ENCODE results near the gene TRIM27. TPM values are rescaled to one million over a fixed set of nuclear protein-coding genes. Genes with fewer than 3 reads are reported as not detected.

TRIM27 gene
- total RNA-seq, 2 donors from 2014 or later: 30.8 to 35.4 TPM

- no peak for DNase-seq (ENCODE audit: low spot score)
- intact Hi-C loops (cut with DNase I): no loop called here
Measured at GRCh38 chr6:28906669-28907068, 17.1 kb downstream of the TRIM27 start.

GRCh38 chr6:28903686-28904085, 20.1 kb downstream of the TRIM27 start:
- intact Hi-C loops (cut with DNase I): no loop called here
- no peak for DNase-seq (ENCODE audit: low spot score)

GRCh38 chr6:28901831-28902230, 22.0 kb downstream of the TRIM27 start:
- DNase-seq (ENCODE audit: low spot score): no peak
- intact Hi-C loops (cut with DNase I): no loop called here

GRCh38 chr6:28900577-28901256, 23.1 kb downstream of the TRIM27 start:
- intact Hi-C loops (cut with DNase I): no loop called here
- DNase-seq (ENCODE audit: low spot score): no peak

- DNase-seq (ENCODE audit: low spot score): no peak
- intact Hi-C loops (cut with DNase I): no loop called here
Measured at GRCh38 chr6:28898710-28898965, 25.1 kb downstream of the TRIM27 start.

GRCh38 chr6:28897369-28897745, 26.4 kb downstream of the TRIM27 start:
- intact Hi-C loops (cut with DNase I): no loop called here
- DNase-seq (ENCODE audit: low spot score): no peak

DNA sequence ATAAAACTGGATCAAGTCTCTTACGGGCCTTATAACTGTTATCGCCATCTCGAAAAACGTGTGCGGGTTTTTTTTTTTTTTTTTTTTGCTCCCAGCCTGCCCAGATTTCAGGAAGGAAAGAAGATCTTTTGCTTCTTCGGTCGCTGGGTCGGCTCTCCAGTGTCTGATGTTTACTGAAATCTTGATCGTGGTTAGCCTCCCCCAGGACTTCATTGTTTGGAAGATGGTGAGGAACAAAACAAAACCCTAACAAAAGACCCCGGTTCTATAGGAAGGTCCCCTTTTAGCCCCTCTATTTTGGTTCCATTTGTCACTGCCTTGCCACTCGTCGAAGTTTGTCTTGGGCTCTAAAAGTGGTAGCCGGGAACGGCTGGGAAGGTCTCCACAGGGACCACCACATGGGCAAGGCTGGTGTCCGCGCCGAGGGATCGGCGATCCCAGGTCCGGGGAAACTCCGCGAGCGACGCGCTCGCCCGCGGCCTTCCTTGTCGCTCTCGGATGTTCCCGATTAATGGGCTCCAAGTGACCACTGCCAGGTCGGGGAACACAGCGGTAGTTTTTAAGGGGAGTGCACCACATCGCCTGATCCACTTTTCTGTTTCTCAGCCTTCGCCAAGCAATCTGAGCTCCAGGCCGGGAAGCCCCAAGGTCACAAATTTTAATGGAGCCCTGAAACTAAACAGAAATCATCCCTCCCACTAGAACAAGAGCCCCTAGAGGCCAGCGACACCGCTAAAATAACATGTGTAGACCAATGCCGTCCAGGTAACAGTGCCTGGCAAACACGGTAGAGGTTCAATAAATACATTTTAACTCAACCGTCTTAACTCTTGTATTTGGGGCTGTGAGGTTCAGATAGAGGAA, 27.0 kb downstream of the TRIM27 start:
- intact Hi-C loops (cut with DNase I): no loop called here
- peak; percentile 84 for DNase-seq (ENCODE audit: low spot score)

DNA sequence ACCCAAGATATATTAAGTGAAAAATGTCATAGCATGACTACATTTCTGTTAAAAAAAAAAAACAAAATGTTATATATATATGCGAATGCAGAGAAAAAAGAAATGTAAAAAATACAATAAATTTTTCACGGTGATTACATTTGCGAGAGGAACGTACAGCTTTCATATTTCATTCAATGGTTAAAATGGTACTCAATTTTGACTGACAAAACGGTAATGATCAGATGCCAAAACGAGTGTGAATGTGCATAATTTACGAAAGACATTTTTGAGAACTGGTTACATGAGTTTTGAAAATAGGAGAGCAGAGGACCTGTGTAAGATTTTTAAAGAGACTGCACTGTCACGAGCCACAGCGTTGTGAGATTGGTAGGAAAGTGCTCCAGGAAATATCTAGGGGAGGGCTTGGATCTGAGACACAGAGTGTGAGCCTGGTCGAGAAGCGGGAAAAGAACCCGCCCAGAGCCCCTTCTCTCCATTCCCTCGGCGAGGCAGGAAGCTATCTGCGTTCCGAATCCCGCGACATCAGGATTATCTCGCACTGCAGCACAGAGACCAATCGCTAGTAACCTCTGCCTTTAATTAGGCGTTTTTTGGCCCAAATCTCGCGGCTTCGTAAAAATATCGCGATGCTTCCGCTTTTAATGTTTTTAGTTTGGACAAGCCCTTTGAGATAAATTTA, 28.5 kb downstream of the TRIM27 start:
- intact Hi-C loops (cut with DNase I): no loop called here
- peak; percentile 96 for DNase-seq (ENCODE audit: low spot score)

DNA sequence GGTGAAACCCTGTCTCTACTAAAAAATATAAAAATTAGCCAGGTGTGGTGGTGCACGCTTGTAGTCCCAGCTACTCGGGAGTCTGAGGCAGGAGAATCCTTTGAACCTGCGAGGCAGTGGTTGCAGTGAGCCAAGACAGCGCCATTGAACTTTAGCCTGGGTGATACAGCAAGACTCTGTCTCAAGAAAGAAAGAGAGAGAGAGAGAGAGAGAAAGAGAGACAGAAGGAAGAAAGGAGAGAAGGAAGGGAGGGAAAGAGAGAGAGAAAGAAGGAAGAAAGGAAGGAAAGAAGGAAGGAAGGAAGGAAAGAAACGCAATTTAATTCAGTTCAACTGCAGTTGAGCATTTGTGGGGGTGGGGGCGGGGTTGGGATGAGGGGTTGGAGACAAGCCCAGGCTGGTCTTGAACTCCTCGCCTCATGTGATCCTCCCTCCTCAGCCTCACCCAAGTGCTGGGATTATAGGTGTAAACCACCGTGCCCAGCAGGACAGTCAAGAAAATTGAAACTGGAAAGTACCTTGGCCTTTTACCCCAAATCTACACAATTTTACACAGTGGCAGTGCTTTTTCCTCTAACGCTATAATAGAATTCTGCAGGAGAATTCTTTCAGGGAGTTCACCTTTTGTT, 30.5 kb downstream of the TRIM27 start:
- intact Hi-C loops (cut with DNase I): no loop called here
- DNase-seq (ENCODE audit: low spot score): no peak

DNA sequence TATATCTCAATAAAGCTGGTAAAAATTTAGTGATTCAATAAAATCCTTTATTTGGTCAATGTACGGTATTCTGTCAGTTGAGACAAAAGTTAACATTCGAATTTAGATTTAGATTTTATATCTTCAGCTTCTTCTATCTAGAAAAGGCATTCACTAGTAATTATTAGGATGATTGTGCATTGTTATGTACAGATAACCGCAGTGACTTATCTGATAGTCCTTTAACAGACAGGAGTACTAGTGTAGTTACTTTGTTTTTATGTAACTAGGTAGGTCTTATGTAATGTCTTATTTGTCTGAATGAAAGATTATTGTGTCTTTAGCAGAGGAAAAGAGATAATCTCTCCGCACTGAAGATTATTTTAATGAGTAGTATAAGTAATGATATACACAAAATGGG, 31.3 kb downstream of the TRIM27 start:
- no peak for DNase-seq (ENCODE audit: low spot score)
- intact Hi-C loops (cut with DNase I): no loop called here

DNA sequence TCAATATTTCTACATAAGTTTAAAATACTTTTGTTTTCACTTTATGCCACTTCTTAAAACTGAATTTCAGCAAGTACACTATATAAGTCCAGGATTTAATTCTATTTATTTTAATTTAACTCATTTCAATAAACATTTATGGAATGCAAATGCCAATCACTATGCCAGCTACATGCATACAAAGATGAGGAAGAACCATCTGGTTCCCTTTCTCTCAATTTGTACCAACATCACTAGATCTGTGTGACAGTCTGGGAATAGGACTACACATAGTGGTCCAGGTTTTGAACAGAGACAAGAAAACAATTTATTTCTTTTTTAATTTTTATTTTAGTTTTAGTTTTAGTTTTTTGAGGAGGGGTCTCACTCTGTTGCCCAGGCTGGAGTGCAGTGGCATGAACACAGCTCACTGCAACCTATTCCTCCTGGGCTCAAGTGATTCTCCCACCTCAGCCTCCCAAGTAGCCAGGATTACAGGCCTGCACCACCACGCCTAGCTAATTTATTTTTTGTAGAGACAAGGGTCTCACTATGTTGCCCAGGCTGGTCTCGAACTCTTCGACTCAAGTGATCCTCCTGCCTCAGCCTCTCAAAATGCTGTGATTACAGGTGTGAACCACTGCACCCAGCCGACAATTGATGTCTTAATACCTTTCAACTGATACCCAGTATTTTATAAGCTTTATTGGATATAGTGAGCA, 35.8 kb downstream of the TRIM27 start:
- intact Hi-C loops (cut with DNase I): no loop called here

DNA sequence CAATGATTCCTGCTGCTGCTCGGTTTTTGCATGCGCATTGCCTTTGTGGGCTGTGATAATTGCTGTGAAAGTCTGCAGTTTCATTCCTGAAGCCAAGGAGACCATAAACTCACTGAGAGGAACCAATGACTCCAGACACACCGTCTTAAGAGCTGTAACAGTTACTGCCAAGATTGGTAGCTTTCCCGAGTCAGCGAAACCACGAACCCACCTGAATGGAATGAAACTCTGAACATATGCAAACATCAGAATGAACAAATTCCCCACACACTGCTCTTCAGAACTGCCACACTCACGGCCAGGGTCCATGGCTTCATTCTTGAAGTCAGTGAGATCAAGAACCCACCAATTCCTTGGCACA, 37.7 kb downstream of the TRIM27 start:
- intact Hi-C loops (cut with DNase I): no loop called here
- no peak for DNase-seq (ENCODE audit: low spot score)

More for the DNA sequence above, 35.8 kb downstream of the TRIM27 start:
- no peak for DNase-seq (ENCODE audit: low spot score)

GRCh38 chr6:28884423-28885131, 39.2 kb downstream of the TRIM27 start:
- intact Hi-C loops (cut with DNase I): no loop called here
- no peak for DNase-seq (ENCODE audit: low spot score)

DNA sequence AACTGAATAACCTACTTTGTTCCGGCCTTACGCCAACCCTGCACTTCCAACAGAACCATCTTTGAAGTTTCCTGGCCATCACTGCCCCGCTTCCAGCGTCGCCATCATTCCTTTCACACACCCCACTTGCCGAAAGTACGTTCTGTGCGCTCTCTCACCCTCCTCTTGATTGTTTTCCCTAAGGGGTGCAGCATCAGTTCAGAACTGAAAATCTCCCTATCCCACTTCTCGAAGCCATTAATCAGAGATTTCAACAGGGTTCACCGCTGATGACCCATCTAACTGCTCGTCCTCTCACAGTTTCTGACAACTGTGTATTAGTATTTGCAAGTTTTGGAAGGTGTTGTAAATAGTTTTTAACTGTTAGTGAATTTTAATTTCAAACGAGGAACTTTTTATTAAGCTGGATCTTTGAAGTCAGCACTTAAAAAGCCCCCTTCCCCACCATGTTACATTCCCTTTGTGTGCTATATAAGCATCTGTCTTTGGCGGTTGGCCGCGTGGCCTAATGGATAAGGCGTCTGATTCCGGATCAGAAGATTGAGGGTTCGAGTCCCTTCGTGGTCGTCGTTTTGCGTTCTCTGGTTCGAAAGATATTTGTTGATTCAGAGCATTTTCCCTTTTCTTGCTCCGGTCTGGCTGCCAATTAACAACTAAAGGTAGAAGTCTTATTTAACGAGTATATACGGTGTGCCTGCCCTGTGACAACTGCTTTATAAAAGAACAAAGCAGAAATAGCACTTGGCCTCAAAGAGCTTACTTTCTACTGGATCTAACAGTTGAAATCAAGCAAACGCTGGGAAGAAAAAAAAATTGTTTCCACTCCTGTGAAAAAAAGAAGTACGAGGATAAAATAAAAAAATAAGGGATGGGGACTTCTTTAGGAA, 42.6 kb downstream of the TRIM27 start:
- intact Hi-C loops (cut with DNase I): no loop called here
- peak; percentile 87 for DNase-seq (ENCODE audit: low spot score)

GRCh38 chr6:28880519-28880893, 43.3 kb downstream of the TRIM27 start:
- DNase-seq (ENCODE audit: low spot score): no peak
- intact Hi-C loops (cut with DNase I): no loop called here

DNA sequence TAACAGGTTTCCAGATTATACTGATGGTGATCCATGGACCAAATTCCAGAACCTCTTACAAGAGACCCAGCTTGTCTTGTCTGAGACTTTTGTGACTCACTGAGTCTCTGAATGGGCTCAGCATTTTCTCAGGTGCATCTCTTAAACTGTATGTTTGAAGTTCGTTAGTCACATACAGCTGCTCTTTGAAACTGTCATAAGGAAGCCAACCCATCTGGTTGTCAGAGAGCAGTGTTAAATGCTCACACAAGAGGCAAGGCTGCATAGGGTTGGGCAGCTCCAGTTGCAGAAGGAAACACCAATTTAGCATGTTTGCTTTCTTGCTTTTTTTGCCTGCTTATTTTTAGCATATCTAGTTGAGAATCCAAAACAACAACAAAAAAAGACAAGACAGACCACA, 47.1 kb downstream of the TRIM27 start:
- intact Hi-C loops (cut with DNase I): no loop called here
- DNase-seq (ENCODE audit: low spot score): no peak

DNA sequence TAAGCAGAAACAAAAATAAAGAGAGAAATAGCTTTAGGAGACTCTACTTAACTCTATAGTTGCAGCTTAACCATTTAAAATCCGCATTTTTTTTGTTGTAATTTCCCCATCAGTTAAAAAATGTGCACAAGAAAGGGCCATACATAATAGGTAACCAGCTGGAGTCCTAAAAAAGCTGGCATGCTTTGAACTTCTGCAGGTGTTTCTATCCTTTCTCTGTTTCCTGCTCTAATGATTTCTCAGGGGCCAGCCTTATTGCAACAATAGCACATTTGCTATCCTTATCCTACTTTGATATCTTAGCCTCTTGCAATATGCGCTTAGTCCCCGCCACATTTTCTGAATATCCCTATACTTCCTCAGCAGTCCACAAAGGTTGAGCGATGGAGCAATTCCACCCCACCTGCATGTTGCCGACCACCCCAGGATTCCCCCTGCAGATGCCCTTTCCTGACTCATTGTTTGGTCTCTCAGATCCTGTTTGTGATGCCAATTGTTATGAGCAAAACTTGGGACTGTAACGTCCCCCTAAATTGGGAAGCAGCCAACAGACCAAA, 48.5 kb downstream of the TRIM27 start:
- intact Hi-C loops (cut with DNase I): no loop called here
- no peak for DNase-seq (ENCODE audit: low spot score)

Data from posterior vena cava (tissue), 2 donors.